PC-3 (cell line): Measurements from ENCODE around the gene OBP2A.

Experiments
- CTCF ChIP-seq: fragments of 300-600 bp; sonication (generic); conservative IDR thresholded peaks from 2 replicates; pipeline ENCODE4 v1.5.1; 2017; ENCODE audit warnings: antibody characterized with exemption, low read depth, mild to moderate bottlenecking, low read length
- EZH2 ChIP-seq: fragments of 300-600 bp; sonication (generic); IDR thresholded peaks from one replicate; pipeline ENCODE4 v1.6.1; 2017; ENCODE audit warnings: antibody characterized with exemption, mild to moderate bottlenecking, low read length; ENCODE audit not compliant: unreplicated experiment
- EZH2phosphoT487 ChIP-seq: fragments of 300-600 bp; sonication (generic); IDR thresholded peaks from 2 replicates; pipeline ENCODE4 v1.6.1; 2018; ENCODE audit warnings: mild to moderate bottlenecking, antibody characterized with exemption, low read length, borderline replicate concordance

GRCh38 chr9:135580664-135581380, 34.9 kb downstream of the OBP2A start:
- TF ChIP-seq CTCF, result no peak
- no peak for TF ChIP-seq EZH2
- TF ChIP-seq EZH2phosphoT487, result no peak
